Stimulated activated naive B cell treated with anti-CD40 and anti-IgM and Interleukin-4, amounts not matched to agents 10 μg/mL and 1 μg/mL and 100 μg/mL, for 72 hours (primary cell): ENCODE measurements around the gene ABTB2.
"Not testable (repeated sequence)": the region's sequence is repeated elsewhere in the genome, so short reads cannot be mapped to it uniquely, and the experiment has no call there.

Experiments
- ATAC-seq, 2 donors: fragments of 150-1000 bp; cut with Tn5 transposase; replicated peaks; 2 replicates each; pipeline ENCODE4 v1.10.0; 2021; ENCODE audit warnings: moderate library complexity in 1 of 2
- DNase-seq: peaks from one replicate; pipeline ENCODE4 v3.0.0; 2021
- H3K27ac Mint-ChIP-seq: one replicate; pipeline ENCODE4 v1.8.0; 2022; ENCODE audit warnings: mild to moderate bottlenecking, mixed read lengths
- H3K27me3 Mint-ChIP-seq, 2 donors: one replicate each; pipeline ENCODE4 v1.8.0; 2022; ENCODE audit warnings: mixed read lengths in 2 of 2
- H3K36me3 Mint-ChIP-seq, 2 donors: one replicate each; pipeline ENCODE4 v1.8.0; 2022; ENCODE audit warnings: mixed read lengths in 2 of 2, mild to moderate bottlenecking in 1 of 2
- H3K4me1 Mint-ChIP-seq, 2 donors: one replicate each; pipeline ENCODE4 v1.8.0; 2022; ENCODE audit warnings: mixed read lengths in 2 of 2, mild to moderate bottlenecking in 1 of 2
- H3K4me3 Mint-ChIP-seq, 2 donors: one replicate each; pipeline ENCODE4 v1.8.0; 2022; ENCODE audit warnings: mild to moderate bottlenecking in 2 of 2, mixed read lengths in 2 of 2, moderate library complexity in 1 of 2
- H3K9me3 Mint-ChIP-seq, 2 donors: one replicate each; pipeline ENCODE4 v1.8.0; 2022; ENCODE audit warnings: mixed read lengths in 2 of 2, mild to moderate bottlenecking in 1 of 2

The ABTB2 gene

GRCh38 chr11:34180814-34181165, 177.0 kb downstream of the ABTB2 start:
- Mint-ChIP-seq H3K4me1 (peaks cover 50 to 80% of the 10 kb centered on the region in 2 donors), H3K27ac (peak overlapping the region; percentile 56), H3K36me3 (peaks cover 20 to 43% of the 10 kb centered on the region in 2 donors)
- DNase-seq, H3K9me3 Mint-ChIP-seq, H3K4me3 Mint-ChIP-seq, H3K27me3 Mint-ChIP-seq: not testable (repeated sequence)
- peak in 1 of 2 donors; percentile 2 for ATAC-seq

GRCh38 chr11:34180040-34180813, 177.6 kb downstream of the ABTB2 start:
- Mint-ChIP-seq H3K4me1 (peaks cover 51 to 80% of the 10 kb centered on the region in 2 donors), H3K9me3 (no peaks in the 10 kb centered on the region), H3K27me3 (no peaks in the 10 kb centered on the region), H3K36me3 (peaks cover 20 to 45% of the 10 kb centered on the region in 2 donors), H3K4me3 (no peak overlapping the region), H3K27ac (peak overlapping the region; percentile 67)
- DNase-seq (peak; percentile 25), ATAC-seq (peak; percentile 75 to 80)

DNA sequence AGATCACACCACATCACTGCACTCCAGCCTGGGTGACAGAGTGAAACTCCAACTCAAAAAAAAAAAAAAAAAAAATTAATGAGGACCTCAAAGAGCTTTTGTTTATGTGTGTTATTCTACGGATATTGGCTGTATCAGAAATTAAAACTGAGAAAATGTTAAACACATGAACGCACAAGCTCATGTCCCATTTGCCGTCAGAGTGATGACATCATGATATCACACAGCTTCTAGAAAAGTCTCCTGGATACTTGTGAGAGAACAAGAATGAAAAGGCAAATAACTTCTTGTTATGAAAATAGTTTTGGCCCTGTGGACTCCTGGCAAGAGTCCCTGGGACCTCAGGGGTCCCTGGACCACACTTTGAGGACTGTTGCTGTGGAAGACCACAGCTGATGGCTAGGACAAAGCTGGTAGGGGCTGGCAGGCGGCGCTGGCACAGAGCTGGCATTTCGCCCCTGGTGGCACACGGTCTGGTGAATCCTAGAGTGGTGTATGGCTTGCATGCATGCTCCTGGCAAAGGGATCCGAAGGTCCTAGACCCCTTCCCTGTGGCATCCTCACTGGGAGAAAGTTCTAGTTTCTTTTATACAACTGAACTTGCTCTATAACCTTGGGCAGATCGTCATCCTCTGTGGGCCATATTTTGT, 178.7 kb downstream of the ABTB2 start:
- ATAC-seq: no peak
- H3K4me3 Mint-ChIP-seq: no peak overlapping the region
- no peak overlapping the region for H3K27ac Mint-ChIP-seq
- DNase-seq: no peak
- peaks cover 14 to 39% of the 10 kb centered on the region in 2 donors for H3K36me3 Mint-ChIP-seq
- peaks cover 53 to 80% of the 10 kb centered on the region in 2 donors for H3K4me1 Mint-ChIP-seq
- no peaks in the 10 kb centered on the region for H3K9me3 Mint-ChIP-seq
- H3K27me3 Mint-ChIP-seq: no peaks in the 10 kb centered on the region

- H3K9me3 Mint-ChIP-seq: no peaks in the 10 kb centered on the region
- no peaks in the 10 kb centered on the region for H3K27me3 Mint-ChIP-seq
- H3K27ac Mint-ChIP-seq: peak overlapping the region; percentile 25
- ATAC-seq: no peak
- DNase-seq: no peak
- H3K4me1 Mint-ChIP-seq: peaks cover 50 to 81% of the 10 kb centered on the region in 2 donors
- H3K4me3 Mint-ChIP-seq: no peak overlapping the region
- H3K36me3 Mint-ChIP-seq: peaks cover 10 to 34% of the 10 kb centered on the region in 2 donors
Measured at GRCh38 chr11:34178209-34178821, 179.5 kb downstream of the ABTB2 start.

- Mint-ChIP-seq H3K27me3 (peaks cover 8 to 9% of the 10 kb centered on the region in 2 donors), H3K9me3 (no peaks in the 10 kb centered on the region), H3K36me3 (peaks cover 14 to 29% of the 10 kb centered on the region in 2 donors), H3K4me3 (no peak overlapping the region), H3K27ac (peak overlapping the region; percentile 42), H3K4me1 (peaks cover 37 to 66% of the 10 kb centered on the region in 2 donors)
- no peak for DNase-seq
- no peak for ATAC-seq
Measured at GRCh38 chr11:34176751-34177209, 181.0 kb downstream of the ABTB2 start.

GRCh38 chr11:34175284-34176019, 182.4 kb downstream of the ABTB2 start:
- peaks cover 8 to 14% of the 10 kb centered on the region in 2 donors for H3K27me3 Mint-ChIP-seq
- H3K36me3 Mint-ChIP-seq: peaks cover 25 to 37% of the 10 kb centered on the region in 2 donors
- peaks cover 32 to 54% of the 10 kb centered on the region in 2 donors for H3K4me1 Mint-ChIP-seq
- no peaks in the 10 kb centered on the region for H3K9me3 Mint-ChIP-seq
- no peak overlapping the region for H3K27ac Mint-ChIP-seq
- no peak for ATAC-seq
- H3K4me3 Mint-ChIP-seq: peak overlapping the region in 1 of 2 donors; percentile 29
- DNase-seq: no peak

DNA sequence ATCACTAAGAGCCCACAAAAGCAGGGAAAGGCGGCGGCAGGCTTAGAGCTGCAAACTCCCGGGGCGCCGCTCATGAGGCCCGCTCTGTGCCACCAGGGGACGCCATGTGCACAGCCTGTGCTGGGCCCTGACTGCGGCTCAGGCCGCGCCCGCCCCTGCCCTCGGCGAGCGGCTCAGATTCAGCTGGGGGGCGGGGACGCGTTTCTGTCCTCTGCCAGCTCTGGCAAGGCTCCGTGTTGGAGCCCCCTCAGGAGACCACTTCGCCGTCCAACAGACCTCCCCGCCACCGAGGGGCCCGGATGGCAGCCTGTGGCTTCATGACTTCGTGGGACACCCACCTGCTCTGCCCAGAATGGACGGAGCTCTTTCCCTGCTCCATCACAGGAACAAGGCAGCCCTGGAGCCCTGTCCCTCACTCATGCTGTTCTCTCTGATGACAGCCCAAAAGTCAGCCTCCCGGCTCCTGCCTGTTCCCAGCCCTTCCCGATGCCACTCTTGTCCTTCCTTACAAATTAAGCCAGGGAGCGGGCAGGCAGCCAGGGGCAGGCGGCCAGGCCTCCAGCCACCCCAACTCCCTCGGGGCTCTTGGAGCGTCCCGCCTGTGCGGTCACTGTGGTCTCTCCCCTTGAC, 183.3 kb downstream of the ABTB2 start:
- Mint-ChIP-seq H3K27ac (peak overlapping the region; percentile 92), H3K36me3 (peaks cover 32 to 46% of the 10 kb centered on the region in 2 donors), H3K9me3 (no peaks in the 10 kb centered on the region), H3K4me1 (peaks cover 28 to 46% of the 10 kb centered on the region in 2 donors), H3K4me3 (peak overlapping the region; percentile 72 to 82), H3K27me3 (peaks cover 8 to 14% of the 10 kb centered on the region in 2 donors)
- peak; percentile 99 for ATAC-seq
- peak; percentile 70 for DNase-seq

GRCh38 chr11:34173050-34173449, 184.8 kb downstream of the ABTB2 start:
- no peaks in the 10 kb centered on the region for H3K9me3 Mint-ChIP-seq
- ATAC-seq (no peak), DNase-seq (no peak)
- peak overlapping the region in 1 of 2 donors; percentile 56 for H3K4me3 Mint-ChIP-seq
- peaks cover 8 to 14% of the 10 kb centered on the region in 2 donors for H3K27me3 Mint-ChIP-seq
- peak overlapping the region; percentile 59 for H3K27ac Mint-ChIP-seq
- peaks cover 41 to 57% of the 10 kb centered on the region in 2 donors for H3K36me3 Mint-ChIP-seq
- peaks cover 23 to 35% of the 10 kb centered on the region in 2 donors for H3K4me1 Mint-ChIP-seq

DNA sequence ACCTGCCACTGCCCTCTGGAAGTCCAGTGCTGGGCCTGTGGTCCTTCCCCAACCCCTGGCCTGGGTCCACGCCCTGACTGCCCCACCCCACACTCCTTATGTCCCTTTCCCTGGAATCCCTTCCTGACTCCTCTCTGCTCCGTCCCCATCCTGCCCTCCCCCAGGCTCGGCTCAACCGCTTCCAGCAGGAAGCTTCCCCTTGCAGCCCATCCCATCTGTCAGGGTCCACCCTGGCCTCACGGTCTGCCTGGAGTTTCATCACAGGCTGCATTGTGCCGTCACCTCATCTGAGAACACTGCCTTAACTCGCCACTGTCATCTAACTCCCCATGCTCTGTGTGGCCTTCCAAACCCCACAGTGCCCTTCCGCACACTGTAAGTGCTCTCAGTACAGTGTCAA, 188.1 kb downstream of the ABTB2 start:
- Mint-ChIP-seq H3K36me3 (peaks cover 64 to 76% of the 10 kb centered on the region in 2 donors), H3K27me3 (peaks cover 8 to 24% of the 10 kb centered on the region in 2 donors), H3K27ac (no peak overlapping the region), H3K4me1 (peaks cover 7 to 13% of the 10 kb centered on the region in 2 donors), H3K4me3 (no peak overlapping the region), H3K9me3 (no peaks in the 10 kb centered on the region)
- ATAC-seq (no peak), DNase-seq (no peak)

GRCh38 chr11:34168642-34169420, 189.0 kb downstream of the ABTB2 start:
- H3K27ac Mint-ChIP-seq: no peak overlapping the region
- no peak for DNase-seq
- H3K4me3 Mint-ChIP-seq: no peak overlapping the region
- H3K36me3 Mint-ChIP-seq: peaks cover 70 to 85% of the 10 kb centered on the region in 2 donors
- H3K4me1 Mint-ChIP-seq: peaks cover 2 to 4% of the 10 kb centered on the region in 2 donors
- no peak for ATAC-seq
- H3K27me3 Mint-ChIP-seq: peaks cover 8 to 24% of the 10 kb centered on the region in 2 donors
- H3K9me3 Mint-ChIP-seq: no peaks in the 10 kb centered on the region

GRCh38 chr11:34167961-34168360, 189.8 kb downstream of the ABTB2 start:
- ATAC-seq (no peak), DNase-seq (no peak)
- Mint-ChIP-seq H3K27ac (no peak overlapping the region), H3K4me3 (no peak overlapping the region), H3K27me3 (peaks cover 5 to 20% of the 10 kb centered on the region in 2 donors), H3K4me1 (peaks cover 0 to 2% of the 10 kb centered on the region in 2 donors), H3K36me3 (peaks cover 75 to 91% of the 10 kb centered on the region in 2 donors), H3K9me3 (no peaks in the 10 kb centered on the region)

GRCh38 chr11:34166806-34167740, 190.7 kb downstream of the ABTB2 start:
- DNase-seq (no peak), ATAC-seq (no peak)
- H3K36me3 Mint-ChIP-seq: peaks cover 75 to 92% of the 10 kb centered on the region in 2 donors
- no peaks in the 10 kb centered on the region for H3K9me3 Mint-ChIP-seq
- H3K4me1 Mint-ChIP-seq: peaks cover 2 to 5% of the 10 kb centered on the region in 2 donors
- no peak overlapping the region for H3K4me3 Mint-ChIP-seq
- H3K27ac Mint-ChIP-seq: no peak overlapping the region
- H3K27me3 Mint-ChIP-seq: peaks cover 0 to 15% of the 10 kb centered on the region in 2 donors
